GM12878 (cell line): ENCODE measurements around the gene ANKRD31. TPM values are rescaled to one million over a fixed set of nuclear protein-coding genes. Genes with fewer than 3 reads are reported as not detected.

Experiments used
- ATAC-seq: fragments of 200-7000 bp; cut with Tn5 transposase; 3 replicates; pipeline ENCODE4 v1.9.1; 2020; ENCODE audit warnings: mild to moderate bottlenecking, moderate library complexity
- BruUV-seq: library from RNA; stranded (reverse); fragments of 400-500 nt; replicated peaks from 2 replicates; lab custom pipeline; 2021; lab: Mats Ljungman, UMichigan
- CTCF ChIA-PET: fragments of 300-600 bp; sonication (Branson Sonifier 250); formaldehyde crosslinking; extraction: SDS; loops from one replicate; lab custom pipeline; 2021; ENCODE audit warnings: inconsistent platforms; lab: Yijun Ruan, JAX
- POLR2A ChIA-PET: fragments of 350-600 bp; formaldehyde crosslinking; extraction: SDS; loops from one replicate; lab custom pipeline; 2021; ENCODE audit warnings: inconsistent platforms; lab: Charles Lee
- RAD21 ChIA-PET: fragments of 300-600 bp; sonication (Branson Sonifier 250); formaldehyde crosslinking; loops from one replicate; lab custom pipeline; 2023; ENCODE audit warnings: antibody characterized with exemption; ENCODE audit not compliant: unreplicated experiment; lab: Charles Lee
- SMC1A ChIA-PET: fragments of 300-600 bp; sonication (Branson Sonifier 250); formaldehyde crosslinking; loops from one replicate; lab custom pipeline; 2023; ENCODE audit not compliant: unreplicated experiment, uncharacterized antibody; lab: Charles Lee
- DNase-seq: peaks from one replicate; pipeline ENCODE4 v3.0.0-alpha.2; 2011; ENCODE audit warnings: low read depth, low spot score
- FAIRE-seq: peaks from 3 replicates; lab custom pipeline; 2011; peaks lifted over from hg19 to GRCh38; lab: Jason Lieb, UNC
- H2AFZ ChIP-seq: 2 replicates; pipeline ENCODE4 v1.6.0; 2011; ENCODE audit warnings: low read depth, low read length, control low read depth; ENCODE audit not compliant: control insufficient read depth
- H3K27ac ChIP-seq: 2 replicates; pipeline ENCODE4 v1.5.1; 2011; ENCODE audit warnings: control low read depth; ENCODE audit not compliant: control insufficient read depth, insufficient read depth
- H3K27me3 ChIP-seq, 2 experiments: replicated peaks in 1 of 2; 2 replicates each; pipeline versions ENCODE4 v1.6.0 to v1.6.1; 2011; ENCODE audit warnings: low read length in 1 of 2; ENCODE audit not compliant: control insufficient read depth in 2 of 2, insufficient read depth in 2 of 2
- H3K36me3 ChIP-seq, 2 experiments: 2 replicates each; pipeline ENCODE4 v1.5.1; 2011; ENCODE audit warnings: low read length in 1 of 2; ENCODE audit not compliant: control insufficient read depth in 2 of 2, insufficient read depth in 2 of 2
- H3K4me1 ChIP-seq: 2 replicates; pipeline ENCODE4 v1.6.1; 2011; ENCODE audit warnings: mild to moderate bottlenecking, low read length, moderate library complexity, mixed read lengths; ENCODE audit not compliant: control insufficient read depth, insufficient read depth
- H3K4me2 ChIP-seq: 2 replicates; pipeline ENCODE4 v1.6.0; 2011; ENCODE audit warnings: control low read depth; ENCODE audit not compliant: control insufficient read depth, insufficient read depth
- H3K4me3 ChIP-seq: fragments of 200-600 bp; sonication (generic); 2 replicates; pipeline ENCODE4 v1.5.1; 2016
- H3K79me2 ChIP-seq: 2 replicates; pipeline ENCODE4 v1.6.0; 2011; ENCODE audit warnings: low read length; ENCODE audit not compliant: control insufficient read depth, insufficient read depth
- H3K9ac ChIP-seq: 2 replicates; pipeline ENCODE4 v1.8.0; 2011; ENCODE audit warnings: low read length, control low read depth, mixed read lengths; ENCODE audit not compliant: control insufficient read depth, insufficient read depth
- H3K9me3 ChIP-seq: replicated peaks from 3 replicates; pipeline ENCODE4 v1.5.1; 2011; ENCODE audit warnings: mild to moderate bottlenecking, low read length; ENCODE audit not compliant: control insufficient read depth, insufficient read depth
- H4K20me1 ChIP-seq: 2 replicates; pipeline ENCODE4 v1.6.0; 2011; ENCODE audit not compliant: control insufficient read depth, insufficient read depth
- ATF2 ChIP-seq: IDR thresholded peaks from 2 replicates; pipeline ENCODE4 v1.6.1; 2012; ENCODE audit warnings: low read length, inconsistent platforms
- CHD1 ChIP-seq: IDR thresholded peaks from 2 replicates; pipeline ENCODE4 v1.6.1; 2012; ENCODE audit warnings: low read depth, low read length, improper control_type of control experiment
- FOXK2 ChIP-seq: fragments of 450-650 bp; IDR thresholded peaks from 2 replicates; pipeline ENCODE4 v1.6.1; 2017; ENCODE audit warnings: mild to moderate bottlenecking, moderate library complexity
- HSF1 ChIP-seq: fragments of 150-350 bp; IDR thresholded peaks from 2 replicates; pipeline ENCODE4 v1.6.1; 2014; ENCODE audit warnings: mild to moderate bottlenecking, low read depth, low read length
- IRF4 ChIP-seq: IDR thresholded peaks from 2 replicates; pipeline ENCODE4 v1.6.1; 2011; ENCODE audit warnings: low read depth, low read length
- IRF5 ChIP-seq: fragments of 450-650 bp; IDR thresholded peaks from 2 replicates; pipeline ENCODE4 v1.6.1; 2017; ENCODE audit warnings: borderline replicate concordance
- KAT2A ChIP-seq: conservative IDR thresholded peaks from 2 replicates; pipeline ENCODE4 v1.6.1; 2011; ENCODE audit warnings: low read depth, low read length; ENCODE audit not compliant: control insufficient read depth
- KLF5 ChIP-seq: fragments of 450-650 bp; IDR thresholded peaks from 2 replicates; pipeline ENCODE4 v1.6.1; 2014; ENCODE audit warnings: mild to moderate bottlenecking; ENCODE audit not compliant: partially characterized antibody
- NFYA ChIP-seq: IDR thresholded peaks from 2 replicates; pipeline ENCODE4 v1.6.1; 2011; ENCODE audit warnings: low read depth, mild to moderate bottlenecking, low read length, improper control_type of control experiment, borderline replicate concordance
- PAX5 ChIP-seq: IDR thresholded peaks from 2 replicates; pipeline ENCODE4 v1.6.1; 2011; ENCODE audit warnings: low read depth, low read length, borderline replicate concordance
- PML ChIP-seq: IDR thresholded peaks from 2 replicates; pipeline ENCODE4 v1.6.1; 2012; ENCODE audit warnings: low read length, inconsistent platforms
- RBBP5 ChIP-seq: fragments of 200-600 bp; sonication (generic); conservative IDR thresholded peaks from 2 replicates; pipeline ENCODE4 v1.6.1; 2016
- TAF1 ChIP-seq: IDR thresholded peaks from 2 replicates; pipeline ENCODE4 v1.6.1; 2011; ENCODE audit warnings: mild to moderate bottlenecking, low read depth, low read length, borderline replicate concordance
- USF1 ChIP-seq: IDR thresholded peaks from 2 replicates; pipeline ENCODE4 v1.6.1; 2011; ENCODE audit warnings: borderline replicate concordance, low read depth, mild to moderate bottlenecking, moderate library complexity, mixed read lengths, low read length; ENCODE audit not compliant: insufficient read depth; ENCODE audit errors: extremely low read length
- ZZZ3 ChIP-seq: IDR thresholded peaks from 2 replicates; pipeline ENCODE4 v1.6.1; 2011; ENCODE audit warnings: low read depth; ENCODE audit not compliant: control insufficient read depth, insufficient read length
- WGBS: methylation state at CpG from one replicate; pipeline ENCODE4 v1.1.6; 2016; ENCODE audit warnings: low lambda C conversion rate; ENCODE audit not compliant: insufficient replicate concordance, insufficient coverage; ENCODE audit errors: missing lambda C conversion rate; 5-methylcytosine and 5-hydroxymethylcytosine counted together
- in situ Hi-C: fragments of 300-500 bp; cut with MboI; formaldehyde crosslinking; loops from 9 replicates; pipeline ENCODE4 v1.14.3; 2018; ENCODE audit warnings: mixed read lengths
- intact Hi-C: fragments of 100-400 bp; cut with micrococcal nuclease; formaldehyde crosslinking; loops from one replicate; pipeline ENCODE4 v1.14.2; 2022; ENCODE audit not compliant: unreplicated experiment
- polyA plus RNA-seq, 11 experiments: library from polyadenylated mRNA; depleted of rRNA in 4 of 11; unstranded in 6 of 11; stranded (reverse) in 5 of 11; fragments of >200 nt; fragmentation: Nextera tagmentation in 4 of 11; fragmentation: Illumina TruSeq in 1 of 11; extraction: Ambion mirVana in 4 of 11; extraction: Trizol in 1 of 11; gene quantifications; 1 replicate in 1 of 11; 2 replicates in 10 of 11; pipeline versions ENCODE4 v1.2.1 to v1.2.3, GENCODE V29; 2011 to 2016; ENCODE audit warnings: inconsistent platforms in 2 of 11, missing spikeins in 2 of 11, low read depth in 1 of 11
- total RNA-seq, 4 experiments: library from RNA; depleted of rRNA in 3 of 4; stranded (reverse); fragments of >200 nt in 3 of 4; fragmentation: Illumina TruSeq in 1 of 4; extraction: Trizol in 1 of 4; gene quantifications; 2 replicates each; pipeline versions ENCODE4 v1.2.1 to v1.2.3, GENCODE V29; 2013 to 2021

The ANKRD31 gene
- total and polyA plus RNA-seq, 10 of the 15 experiments (the other 5 are each of a cell fraction or from before 2014, with no cell fraction given) = under 0.01 to 0.10 (median 0.04) TPM; not detected in 3

GRCh38 chr5:75089662-75090061 lies 147.0 kb downstream of the ANKRD31 start (continued):
- TF ChIP-seq USF1 (no peak), IRF4 (no peak), CHD1 (no peak)

- POLR2A ChIA-PET = no interaction called here
- Histone ChIP-seq H3K9ac (no peak overlapping the region), H3K4me3 (no peak overlapping the region), H3K36me3 (no peaks in the 10 kb centered on the region), H3K27me3 (peaks cover 5 to 8% of the 10 kb centered on the region in 2 experiments; a peak in 3 of 4 replicates), H3K4me2 (no peak overlapping the region), H3K79me2 (no peaks in the 10 kb centered on the region), H2AFZ (no peak overlapping the region), H3K27ac (no peak overlapping the region), H3K4me1 (no peaks in the 10 kb centered on the region), H3K9me3 (no peaks in the 10 kb centered on the region), H4K20me1 (no peaks in the 10 kb centered on the region)
- RAD21 ChIA-PET = no interaction called here
- ATAC-seq (no peak), DNase-seq (no peak), FAIRE-seq (no peak)
- SMC1A ChIA-PET = no interaction called here
- intact Hi-C loops = no loop called here
- CTCF ChIA-PET = no interaction called here
- WGBS = 0% methylated on average over 1 of the region's 1 CpG
- in situ Hi-C loops = no loop called here
- BruUV-seq = no TSS peak
- no peak for TF ChIP-seq ZZZ3
- no peak for TF ChIP-seq NFYA
- TF ChIP-seq FOXK2 = no peak
- TF ChIP-seq KLF5 = no peak
- no peak for TF ChIP-seq RBBP5
- TF ChIP-seq KAT2A = no peak
- no peak for TF ChIP-seq TAF1
- TF ChIP-seq PAX5 = no peak
- TF ChIP-seq IRF5 = no peak
- no peak for TF ChIP-seq PML
- TF ChIP-seq HSF1 = no peak
- TF ChIP-seq ATF2 = no peak
Observed at GRCh38 chr5:75089137-75089536, 147.5 kb downstream of the ANKRD31 start.
